Stimulated activated naive CD4-positive, alpha-beta T cell (primary cell): ENCODE results near the gene C20orf202.
"Not testable (repeated sequence)": the region's sequence is repeated elsewhere in the genome, so short reads cannot be mapped to it uniquely, and the experiment has no call there.

Experiments
- DNase-seq, 6 experiments: peaks; one replicate each; lab custom pipeline; 2025; lab: John Stamatoyannopoulos, UW

The C20orf202 gene

GRCh38 chr20:1209447-1210387 is 6.5 kb downstream of the C20orf202 start:
- no peak for DNase-seq

GRCh38 chr20:1210501-1210900 is 7.2 kb downstream of the C20orf202 start:
- DNase-seq = no peak

GRCh38 chr20:1212023-1212422 is 8.8 kb downstream of the C20orf202 start:
- DNase-seq = no peak

GRCh38 chr20:1212607-1213396 is 9.5 kb downstream of the C20orf202 start:
- peak; percentile 30 to 74 (median 52) for DNase-seq

GRCh38 chr20:1214838-1215261 is 11.6 kb downstream of the C20orf202 start:
- DNase-seq = no peak

- peak in 3 of 6 experiments; percentile 17 to 68 (median 60) for DNase-seq
Observed at GRCh38 chr20:1215386-1216170, 12.3 kb downstream of the C20orf202 start.

GRCh38 chr20:1216527-1217427 is 13.5 kb downstream of the C20orf202 start:
- DNase-seq = peak in 3 of 6 experiments; percentile 7 to 48 (median 34)

GRCh38 chr20:1222750-1223149 is 19.5 kb downstream of the C20orf202 start:
- not testable (repeated sequence) for DNase-seq

GRCh38 chr20:1224205-1224890 is 21.1 kb downstream of the C20orf202 start:
- peak in 1 of 6 experiments; percentile 31 for DNase-seq

GRCh38 chr20:1225263-1225782 is 22.1 kb downstream of the C20orf202 start:
- no peak for DNase-seq

- DNase-seq = peak; percentile 70 to 92 (median 86)
Observed at GRCh38 chr20:1225783-1226654, 22.8 kb downstream of the C20orf202 start, which contains the start of gene RAD21L1. RAD21L1 (plus strand) TSS chr20:1226044; CDS start chr20:1228454, 2,410 bp downstream.

GRCh38 chr20:1229541-1229940 is 26.3 kb downstream of the C20orf202 start:
- DNase-seq = no peak

- no peak for DNase-seq
Observed at GRCh38 chr20:1232286-1233111, 29.2 kb downstream of the C20orf202 start.

- DNase-seq = no peak
Observed at GRCh38 chr20:1240549-1240948, 37.3 kb downstream of the C20orf202 start.

GRCh38 chr20:1241456-1241855 is 38.2 kb downstream of the C20orf202 start:
- DNase-seq = no peak

- DNase-seq = no peak
Observed at GRCh38 chr20:1242099-1242498, 38.8 kb downstream of the C20orf202 start.

- DNase-seq = no peak
Observed at GRCh38 chr20:1242530-1242929, 39.3 kb downstream of the C20orf202 start.

GRCh38 chr20:1245578-1245977 is 42.3 kb downstream of the C20orf202 start:
- DNase-seq = no peak
